ENCODE measurements around the gene ATXN7L3.
A peak's percentile ranks its signal among the peaks of the same experiment; 100 is the strongest.

Gene ATXN7L3

DNA sequence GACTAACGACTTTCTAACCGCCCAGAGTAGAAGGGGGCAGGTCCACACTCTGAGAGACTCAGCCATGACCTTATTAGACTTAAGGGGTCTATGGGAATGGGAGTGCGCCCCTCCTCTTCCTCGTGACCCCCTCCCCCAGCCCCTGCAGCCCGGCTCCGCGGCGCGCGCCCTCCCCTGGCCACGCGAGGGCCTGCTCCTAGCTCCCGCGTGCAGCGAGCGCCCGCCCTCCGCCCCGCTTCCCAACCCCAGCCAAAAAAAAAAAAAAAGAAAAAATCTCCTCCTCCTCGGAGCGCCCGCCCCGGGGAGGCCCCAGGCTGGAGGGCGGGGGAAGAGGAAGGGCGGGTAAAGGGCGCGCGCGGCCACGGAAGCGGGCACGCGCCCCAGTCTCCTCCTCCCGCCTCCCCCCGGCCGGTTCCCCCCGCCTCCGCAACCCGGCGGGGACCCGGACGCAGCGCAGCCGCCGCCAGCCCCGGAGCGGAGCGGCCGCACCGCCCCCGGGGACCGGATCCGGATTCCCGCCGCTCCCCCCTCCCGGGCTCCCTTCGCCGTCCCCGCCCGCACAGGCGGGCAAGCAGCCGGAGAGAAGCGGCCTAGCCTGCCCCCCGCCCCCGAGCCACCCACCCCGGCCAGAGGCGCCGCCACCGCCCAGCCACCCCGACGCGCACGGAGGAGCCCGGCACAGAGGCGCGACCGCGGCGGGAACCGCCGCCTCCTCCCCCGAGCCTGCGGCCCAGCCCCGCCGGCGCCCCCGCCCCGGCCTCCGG, 18.8 kb upstream of the ATXN7L3 start:
- peak in 2 of 3 experiments; percentile 72 to 84 for DNase-seq (ENCODE audit: low read depth in 2 of 3, low spot score in 2 of 3)

DNA sequence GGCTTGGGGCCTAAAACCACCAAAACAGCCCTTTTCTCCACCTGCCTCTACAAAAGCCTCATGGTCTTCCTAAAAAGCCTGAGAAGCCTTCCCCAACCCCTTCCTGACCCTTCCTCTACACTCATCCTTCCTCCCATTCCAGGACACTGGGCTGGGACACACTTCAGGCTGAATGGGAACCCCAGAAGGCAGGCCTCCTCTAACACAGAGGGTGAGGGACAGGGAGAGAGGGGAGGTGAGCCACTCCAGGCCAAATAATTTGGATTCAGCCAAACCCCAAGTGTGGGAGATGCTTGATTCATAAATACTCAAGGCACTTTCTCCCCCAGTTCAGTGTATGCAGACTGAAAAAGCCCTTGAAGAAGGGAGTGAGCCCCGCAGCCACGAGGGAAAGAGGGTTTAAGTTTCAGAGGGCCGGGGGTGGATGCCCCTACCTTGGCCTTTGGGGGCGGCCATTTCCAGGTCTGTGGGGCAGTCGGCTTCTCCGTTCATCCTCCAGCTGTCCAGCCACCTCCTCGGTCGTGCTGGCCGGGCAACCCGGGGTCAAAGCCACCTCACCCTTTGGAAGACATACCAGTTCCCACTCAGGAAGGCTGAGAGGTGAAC, 18.2 kb upstream of the ATXN7L3 start:
- DNase-seq (ENCODE audit: low read depth in 2 of 3, low spot score in 2 of 3) = no peak

DNA sequence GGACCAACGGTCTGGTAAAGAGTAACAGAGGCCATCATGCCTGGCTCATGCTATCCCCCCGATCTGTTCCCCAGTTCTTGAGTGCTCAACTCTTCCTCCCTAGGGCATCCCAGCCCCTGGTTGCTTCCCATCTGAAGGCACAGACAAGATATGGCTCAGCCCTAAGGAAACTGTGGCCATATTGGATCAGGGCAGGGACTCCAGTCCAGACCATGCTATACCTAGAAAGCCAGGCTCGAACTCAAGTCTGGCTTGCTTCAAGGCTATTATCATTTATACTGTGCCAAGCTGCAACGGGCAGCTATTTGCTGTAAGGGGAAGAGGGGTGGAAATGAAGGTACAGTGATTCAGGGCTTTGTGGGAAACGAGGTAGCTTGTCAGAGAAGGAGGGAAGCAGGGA, 17.0 kb upstream of the ATXN7L3 start:
- no peak for DNase-seq (ENCODE audit: low read depth in 2 of 3, low spot score in 2 of 3)

- DNase-seq (ENCODE audit: low read depth in 2 of 3, low spot score in 2 of 3) = no peak
These were observed 16.5 kb upstream of the ATXN7L3 start for GRCh38 chr17:44216173-44216572.

DNA sequence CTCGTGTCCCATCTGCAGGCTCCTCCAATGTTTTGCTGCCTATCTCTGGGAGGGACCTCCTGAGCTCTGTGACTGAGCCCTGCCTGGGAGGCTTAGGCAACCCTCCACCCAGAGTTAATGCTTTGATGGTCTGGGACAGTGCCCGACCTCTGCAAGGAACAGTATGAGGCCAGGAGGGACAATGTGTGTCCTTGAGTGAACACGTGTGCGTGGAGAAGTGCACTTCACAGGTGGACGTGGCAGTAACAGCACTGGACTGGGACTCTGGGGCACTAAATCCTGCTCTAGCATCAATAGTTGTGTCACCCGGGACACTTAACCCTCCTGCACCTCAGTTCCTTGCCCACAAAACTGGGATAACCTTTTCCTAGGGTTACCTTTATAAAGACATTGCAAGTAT, 15.2 kb upstream of the ATXN7L3 start:
- DNase-seq (ENCODE audit: low read depth in 2 of 3, low spot score in 2 of 3) = no peak

DNA sequence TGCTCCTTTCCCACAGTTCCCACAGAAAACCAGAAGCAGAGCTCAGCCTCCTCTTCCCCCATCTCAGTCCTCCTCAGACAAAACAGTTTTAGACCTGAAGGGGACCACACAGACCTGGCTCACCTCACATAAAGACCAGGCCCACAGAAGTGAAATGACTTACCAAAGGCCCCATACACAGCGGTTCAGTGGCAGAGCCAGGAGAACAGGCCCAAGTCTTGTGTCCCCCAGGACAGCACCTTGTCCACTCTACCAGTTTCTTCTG, 14.5 kb upstream of the ATXN7L3 start:
- no peak for DNase-seq (ENCODE audit: low read depth in 2 of 3, low spot score in 2 of 3)

- no peak for DNase-seq (ENCODE audit: low read depth in 2 of 3, low spot score in 2 of 3)
These were observed 13.9 kb upstream of the ATXN7L3 start for GRCh38 chr17:44213403-44214229.

DNA sequence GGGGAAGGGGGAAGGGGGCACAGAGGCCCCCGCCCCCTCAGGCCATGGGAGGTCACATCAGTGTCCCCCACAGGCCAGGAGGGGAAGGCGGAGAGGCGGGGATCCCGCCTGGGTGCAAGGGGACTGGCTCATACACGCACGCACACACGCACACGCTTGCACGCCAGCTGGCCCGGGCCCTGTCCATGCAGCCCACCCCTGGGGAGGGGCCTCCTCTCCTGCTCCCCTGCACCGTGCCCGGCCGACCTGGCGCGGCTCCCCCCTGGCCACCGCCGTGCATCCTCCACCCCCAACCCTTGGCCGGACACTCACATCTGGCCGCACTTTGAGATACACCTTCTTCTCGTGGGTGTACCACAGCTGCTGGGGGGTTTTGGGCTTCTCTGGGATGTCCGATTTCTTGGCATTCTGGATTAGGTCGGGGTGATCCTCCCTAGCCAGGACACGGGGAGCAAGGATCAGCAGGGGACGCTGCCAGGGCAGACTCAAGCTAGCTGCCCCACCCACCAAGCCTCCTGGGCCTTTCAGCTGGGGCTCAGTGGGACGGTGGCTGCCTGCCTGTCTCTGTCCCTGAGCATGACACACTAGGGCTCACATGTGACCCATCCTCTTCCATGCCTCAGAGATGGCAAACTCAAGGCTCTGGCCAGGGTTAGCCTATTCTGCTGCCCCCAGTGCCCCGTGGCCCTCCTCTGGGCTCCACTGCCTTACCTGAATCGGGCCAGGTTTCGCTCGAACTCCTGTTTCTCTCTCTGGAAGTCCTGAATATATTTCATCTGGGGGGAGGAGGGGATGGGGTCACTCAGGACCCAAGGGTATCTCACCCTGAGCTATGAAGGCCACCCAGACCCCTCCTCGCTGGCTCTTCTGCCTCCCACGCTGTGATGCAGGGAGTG, 13.1 kb upstream of the ATXN7L3 start:
- no peak for DNase-seq (ENCODE audit: low read depth in 2 of 3, low spot score in 2 of 3)

DNA sequence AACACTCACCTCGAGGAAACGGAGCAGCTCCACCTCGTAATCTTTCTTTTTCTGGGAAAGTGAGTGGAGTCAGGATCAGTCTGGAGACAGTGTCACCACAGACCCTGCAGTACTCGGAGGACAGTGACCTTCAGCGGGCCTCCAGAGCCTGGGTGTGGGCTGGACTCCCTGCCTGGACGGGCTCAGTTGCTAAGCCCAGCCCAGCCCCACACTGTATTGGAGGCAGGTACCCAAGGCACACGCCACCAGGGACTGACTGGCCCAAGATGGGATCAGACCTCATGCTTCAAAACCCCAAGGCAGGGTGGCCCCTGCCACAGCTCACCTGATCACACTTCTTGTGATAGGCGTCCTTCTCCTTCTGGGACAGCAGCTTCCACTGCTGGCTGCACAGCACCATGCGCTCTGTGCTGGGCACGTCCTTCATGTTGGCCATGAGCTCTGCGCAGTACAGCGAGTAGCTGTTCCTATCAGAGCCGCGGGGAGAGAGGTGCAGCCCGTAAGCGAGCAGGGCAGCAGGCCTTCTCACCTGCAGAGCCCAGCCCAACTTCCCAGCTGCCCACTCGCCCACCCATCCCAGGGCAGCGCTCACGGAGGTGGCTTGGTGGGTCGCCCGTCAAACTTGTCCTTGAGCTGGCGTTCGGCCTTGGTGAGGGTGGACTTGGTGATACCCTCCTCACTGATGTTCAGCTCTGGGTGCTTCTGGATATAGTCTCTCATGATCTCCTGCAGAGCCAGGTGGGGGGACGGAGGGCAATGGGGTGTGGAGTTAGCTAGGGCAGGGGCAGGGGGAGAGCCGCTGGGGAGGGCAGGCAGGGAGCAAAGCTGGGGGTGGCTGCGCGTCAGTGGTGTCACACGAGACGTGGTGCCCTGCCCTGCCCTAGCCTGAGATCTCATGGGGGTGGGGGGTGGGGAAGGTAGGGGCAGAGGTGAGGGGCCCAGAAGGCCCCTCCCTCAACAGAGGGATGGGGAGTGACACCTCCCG, 11.9 kb upstream of the ATXN7L3 start:
- no peak for DNase-seq (ENCODE audit: low read depth in 2 of 3, low spot score in 2 of 3)

DNA sequence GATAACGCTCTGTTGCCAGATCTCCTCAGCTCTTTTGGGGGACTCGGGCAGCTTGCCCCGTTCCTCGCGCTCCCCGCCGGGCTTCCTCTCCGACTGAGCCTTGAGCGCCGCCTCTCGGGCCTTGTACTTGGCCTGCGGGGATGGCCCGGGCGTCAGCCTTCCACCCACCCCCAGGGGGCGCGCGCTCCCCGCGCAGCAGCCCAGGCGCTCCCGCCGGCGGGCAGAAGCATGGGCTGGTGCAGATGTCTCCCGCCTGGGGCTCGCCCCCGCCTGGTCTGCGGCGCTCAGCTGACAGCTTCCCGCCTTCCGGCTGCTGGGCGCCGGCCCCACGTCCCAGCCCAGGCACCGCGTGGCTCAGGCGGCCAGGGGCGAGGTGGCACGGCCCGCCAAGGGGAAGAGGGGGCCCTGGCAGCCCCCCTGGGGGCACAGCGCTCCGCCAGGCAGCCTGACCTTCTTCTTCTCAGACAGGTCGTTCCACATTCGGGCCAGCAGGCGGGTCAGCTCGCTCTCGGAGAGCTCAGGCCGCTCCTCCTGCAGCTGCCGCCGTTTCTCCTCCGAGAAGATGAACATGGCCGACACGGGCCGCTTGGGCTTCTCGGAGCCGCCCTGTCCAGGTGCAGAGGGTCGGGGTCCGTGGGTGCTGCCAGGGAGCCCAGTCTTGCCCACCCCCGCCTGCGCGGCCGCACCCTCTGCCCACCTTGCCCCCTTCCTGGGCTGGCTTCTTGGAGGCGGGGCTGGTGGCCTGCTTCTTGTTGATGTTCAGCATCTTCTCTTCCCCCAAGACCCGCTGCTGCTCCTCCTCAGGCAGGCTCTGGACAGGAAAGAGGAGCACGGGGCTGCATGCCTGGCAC, 10.9 kb upstream of the ATXN7L3 start:
- peak; percentile 81 to 91 (median 84) for DNase-seq (ENCODE audit: low read depth in 2 of 3, low spot score in 2 of 3)

GRCh38 chr17:44209786-44210341, 10.2 kb upstream of the ATXN7L3 start:
- no peak for DNase-seq (ENCODE audit: low read depth in 2 of 3, low spot score in 2 of 3)

GRCh38 chr17:44207743-44208142, 8.1 kb upstream of the ATXN7L3 start:
- no peak for DNase-seq (ENCODE audit: low read depth in 2 of 3, low spot score in 2 of 3)

- DNase-seq (ENCODE audit: low read depth in 2 of 3, low spot score in 2 of 3) = no peak
These were observed 7.6 kb upstream of the ATXN7L3 start for GRCh38 chr17:44207319-44207718.

- DNase-seq (ENCODE audit: low read depth in 2 of 3, low spot score in 2 of 3) = no peak
These were observed 7.1 kb upstream of the ATXN7L3 start for GRCh38 chr17:44206825-44207155.

- no peak for DNase-seq (ENCODE audit: low read depth in 2 of 3, low spot score in 2 of 3)
These were observed 6.5 kb upstream of the ATXN7L3 start for GRCh38 chr17:44205962-44206824.

GRCh38 chr17:44204441-44204882, 4.8 kb upstream of the ATXN7L3 start:
- no peak for DNase-seq (ENCODE audit: low read depth in 2 of 3, low spot score in 2 of 3)

- DNase-seq (ENCODE audit: low read depth in 2 of 3, low spot score in 2 of 3) = no peak
These were observed 4.2 kb upstream of the ATXN7L3 start for GRCh38 chr17:44203731-44204440.

Measured in activated CD8-positive, alpha-beta memory T cell treated with anti-CD3 and anti-CD28 coated beads for 48 hours (primary cell).